T-helper 1 cell treated with Interleukin-12 subunit alpha and Interleukin-12 subunit beta and Interleukin-4 antibody, amounts not matched to agents 30 μg/mL and 1 μg/mL, for 36 hours (primary cell): ENCODE measurements around the gene SLC25A36.
A peak's percentile ranks its signal among the peaks of the same experiment; 100 is the strongest.

Source experiments
- H3K27ac Mint-ChIP-seq: one replicate; pipeline ENCODE4 v1.8.0; 2021; ENCODE audit warnings: mild to moderate bottlenecking, mixed read lengths
- H3K27me3 Mint-ChIP-seq: one replicate; pipeline ENCODE4 v1.8.0; 2021; ENCODE audit warnings: low read depth, mixed read lengths
- H3K36me3 Mint-ChIP-seq: one replicate; pipeline ENCODE4 v1.8.0; 2021; ENCODE audit warnings: low read depth, mixed read lengths
- H3K4me1 Mint-ChIP-seq: one replicate; pipeline ENCODE4 v1.8.0; 2021; ENCODE audit warnings: low read depth, mixed read lengths
- H3K4me3 Mint-ChIP-seq: one replicate; pipeline ENCODE4 v1.8.0; 2021; ENCODE audit warnings: mild to moderate bottlenecking, moderate library complexity, mixed read lengths
- H3K9me3 Mint-ChIP-seq: one replicate; pipeline ENCODE4 v1.8.0; 2021; ENCODE audit warnings: mixed read lengths

SLC25A36 gene

GRCh38 chr3:140941434-140942220, at the start of gene SLC25A36:
Gene SLC25A36 (plus strand): TSS chr3:140941836. CDS start chr3:140942055, 219 bp downstream.
- Mint-ChIP-seq H3K9me3 (peaks cover 7% of the 10 kb centered on the region), H3K4me1 (peaks cover 36% of the 10 kb centered on the region)

GRCh38 chr3:140896997-140897396, 44.6 kb upstream of the SLC25A36 start:
- Mint-ChIP-seq H3K36me3 (no peaks in the 10 kb centered on the region), H3K27me3 (peaks cover 37% of the 10 kb centered on the region), H3K4me1 (peaks cover 2% of the 10 kb centered on the region), H3K4me3 (no peak overlapping the region), H3K27ac (no peak overlapping the region), H3K9me3 (no peaks in the 10 kb centered on the region)

More at GRCh38 chr3:140941434-140942220, at the start of gene SLC25A36:
- H3K27ac Mint-ChIP-seq = peak within 1 kb of the TSS; percentile 95
- peaks cover 22% of the 10 kb centered on the region for H3K27me3 Mint-ChIP-seq
- peak within 1 kb of the TSS; percentile 94 for H3K4me3 Mint-ChIP-seq
- peaks cover 5% of the 10 kb centered on the region for H3K36me3 Mint-ChIP-seq

- Mint-ChIP-seq H3K27ac (no peak overlapping the region), H3K27me3 (peaks cover 27% of the 10 kb centered on the region)
These were observed 43.1 kb upstream of the SLC25A36 start for GRCh38 chr3:140898340-140899180.

GRCh38 chr3:140899363-140899762, 42.3 kb upstream of the SLC25A36 start:
- no peak overlapping the region for H3K4me3 Mint-ChIP-seq

More at GRCh38 chr3:140898340-140899180, 43.1 kb upstream of the SLC25A36 start:
- Mint-ChIP-seq H3K4me1 (peaks cover 2% of the 10 kb centered on the region), H3K9me3 (no peaks in the 10 kb centered on the region), H3K4me3 (no peak overlapping the region), H3K36me3 (no peaks in the 10 kb centered on the region)

GRCh38 chr3:140902791-140903190, 38.8 kb upstream of the SLC25A36 start:
- H3K27ac Mint-ChIP-seq = no peak overlapping the region
- H3K9me3 Mint-ChIP-seq = no peaks in the 10 kb centered on the region
- no peak overlapping the region for H3K4me3 Mint-ChIP-seq
- H3K27me3 Mint-ChIP-seq = peaks cover 18% of the 10 kb centered on the region
- no peaks in the 10 kb centered on the region for H3K36me3 Mint-ChIP-seq
- H3K4me1 Mint-ChIP-seq = peaks cover 2% of the 10 kb centered on the region

More at GRCh38 chr3:140899363-140899762, 42.3 kb upstream of the SLC25A36 start:
- Mint-ChIP-seq H3K27ac (no peak overlapping the region), H3K36me3 (no peaks in the 10 kb centered on the region), H3K9me3 (no peaks in the 10 kb centered on the region), H3K4me1 (peaks cover 2% of the 10 kb centered on the region), H3K27me3 (peaks cover 21% of the 10 kb centered on the region)

- no peaks in the 10 kb centered on the region for H3K9me3 Mint-ChIP-seq
- H3K27ac Mint-ChIP-seq = no peak overlapping the region
- peaks cover 2% of the 10 kb centered on the region for H3K4me1 Mint-ChIP-seq
- H3K27me3 Mint-ChIP-seq = peaks cover 18% of the 10 kb centered on the region
- no peaks in the 10 kb centered on the region for H3K36me3 Mint-ChIP-seq
- no peak overlapping the region for H3K4me3 Mint-ChIP-seq
These were observed 38.4 kb upstream of the SLC25A36 start for GRCh38 chr3:140903196-140903595.

- no peaks in the 10 kb centered on the region for H3K36me3 Mint-ChIP-seq
- H3K27me3 Mint-ChIP-seq = peaks cover 18% of the 10 kb centered on the region
- no peak overlapping the region for H3K27ac Mint-ChIP-seq
- no peaks in the 10 kb centered on the region for H3K9me3 Mint-ChIP-seq
- no peaks in the 10 kb centered on the region for H3K4me1 Mint-ChIP-seq
- H3K4me3 Mint-ChIP-seq = no peak overlapping the region
These were observed 37.1 kb upstream of the SLC25A36 start for GRCh38 chr3:140904521-140904920.

GRCh38 chr3:140905559-140905958, 36.1 kb upstream of the SLC25A36 start:
- H3K27me3 Mint-ChIP-seq = peaks cover 18% of the 10 kb centered on the region
- no peaks in the 10 kb centered on the region for H3K36me3 Mint-ChIP-seq
- H3K9me3 Mint-ChIP-seq = no peaks in the 10 kb centered on the region
- H3K27ac Mint-ChIP-seq = no peak overlapping the region
- H3K4me1 Mint-ChIP-seq = no peaks in the 10 kb centered on the region
- H3K4me3 Mint-ChIP-seq = no peak overlapping the region

- H3K36me3 Mint-ChIP-seq = no peaks in the 10 kb centered on the region
These were observed 34.9 kb upstream of the SLC25A36 start for GRCh38 chr3:140906785-140907184.

GRCh38 chr3:140910860-140911259, 30.8 kb upstream of the SLC25A36 start:
- Mint-ChIP-seq H3K4me1 (no peaks in the 10 kb centered on the region), H3K9me3 (no peaks in the 10 kb centered on the region), H3K36me3 (no peaks in the 10 kb centered on the region), H3K4me3 (no peak overlapping the region), H3K27ac (no peak overlapping the region), H3K27me3 (peaks cover 18% of the 10 kb centered on the region)

More at GRCh38 chr3:140906785-140907184, 34.9 kb upstream of the SLC25A36 start:
- Mint-ChIP-seq H3K4me3 (no peak overlapping the region), H3K9me3 (no peaks in the 10 kb centered on the region), H3K4me1 (no peaks in the 10 kb centered on the region), H3K27me3 (peaks cover 18% of the 10 kb centered on the region), H3K27ac (no peak overlapping the region)

GRCh38 chr3:140911822-140912221, 29.8 kb upstream of the SLC25A36 start:
- H3K4me3 Mint-ChIP-seq = no peak overlapping the region
- H3K36me3 Mint-ChIP-seq = no peaks in the 10 kb centered on the region
- no peaks in the 10 kb centered on the region for H3K4me1 Mint-ChIP-seq
- peaks cover 13% of the 10 kb centered on the region for H3K27me3 Mint-ChIP-seq
- H3K9me3 Mint-ChIP-seq = no peaks in the 10 kb centered on the region
- no peak overlapping the region for H3K27ac Mint-ChIP-seq

GRCh38 chr3:140913728-140914127, 27.9 kb upstream of the SLC25A36 start:
- no peaks in the 10 kb centered on the region for H3K9me3 Mint-ChIP-seq
- no peak overlapping the region for H3K27ac Mint-ChIP-seq
- H3K4me3 Mint-ChIP-seq = no peak overlapping the region
- H3K4me1 Mint-ChIP-seq = no peaks in the 10 kb centered on the region
- H3K27me3 Mint-ChIP-seq = peaks cover 7% of the 10 kb centered on the region
- H3K36me3 Mint-ChIP-seq = no peaks in the 10 kb centered on the region

- Mint-ChIP-seq H3K9me3 (no peaks in the 10 kb centered on the region), H3K4me3 (no peak overlapping the region), H3K36me3 (no peaks in the 10 kb centered on the region), H3K4me1 (no peaks in the 10 kb centered on the region), H3K27me3 (peaks cover 7% of the 10 kb centered on the region), H3K27ac (no peak overlapping the region)
These were observed 27.2 kb upstream of the SLC25A36 start for GRCh38 chr3:140914384-140914945.

GRCh38 chr3:140916603-140917002, 25.0 kb upstream of the SLC25A36 start:
- no peak overlapping the region for H3K4me3 Mint-ChIP-seq
- no peaks in the 10 kb centered on the region for H3K36me3 Mint-ChIP-seq
- no peaks in the 10 kb centered on the region for H3K9me3 Mint-ChIP-seq
- no peaks in the 10 kb centered on the region for H3K4me1 Mint-ChIP-seq
- peaks cover 12% of the 10 kb centered on the region for H3K27me3 Mint-ChIP-seq
- no peak overlapping the region for H3K27ac Mint-ChIP-seq
